PC-3 (cell line): Measurements from ENCODE around the gene DOCK10. TPM values are rescaled to one million over a fixed set of nuclear protein-coding genes. Genes with fewer than 3 reads are reported as not detected.
A peak's percentile ranks its signal among the peaks of the same experiment; 100 is the strongest.

ENCODE experiments used
- ATAC-seq: fragments of 200-7000 bp; cut with Tn5 transposase; 2 replicates; pipeline ENCODE4 v1.9.1; 2020; ENCODE audit warnings: mild to moderate bottlenecking, moderate library complexity
- BruUV-seq: library from RNA; stranded (reverse); fragments of 400-500 nt; replicated peaks from 2 replicates; lab custom pipeline; 2021; lab: Mats Ljungman, UMichigan
- CTCF ChIA-PET: fragments of 300-600 bp; sonication (Branson Sonifier 250); formaldehyde crosslinking; loops from one replicate; lab custom pipeline; 2022; ENCODE audit warnings: antibody characterized with exemption; lab: Charles Lee
- POLR2A ChIA-PET: fragments of 300-600 bp; sonication (Branson Sonifier 250); formaldehyde crosslinking; loops from one replicate; lab custom pipeline; 2022; ENCODE audit warnings: antibody characterized with exemption; ENCODE audit not compliant: unreplicated experiment; lab: Charles Lee
- DNase-seq: peaks from one replicate; pipeline ENCODE4 v3.0.0-alpha.2; 2015
- H2AFZ ChIP-seq: fragments of 300-600 bp; sonication (generic); 2 replicates; pipeline ENCODE4 v1.6.0; 2016; ENCODE audit warnings: antibody characterized with exemption, low read length
- H3F3A ChIP-seq: fragments of 300-600 bp; sonication (generic); one replicate; pipeline ENCODE4 v1.6.0; 2017; ENCODE audit warnings: antibody characterized with exemption, low read length, control low read depth, mild to moderate bottlenecking; ENCODE audit not compliant: unreplicated experiment
- H3K27ac ChIP-seq: fragments of 300-600 bp; sonication (generic); 2 replicates; pipeline ENCODE4 v1.5.1; 2016; ENCODE audit warnings: mild to moderate bottlenecking, low read length
- H3K27me3 ChIP-seq: fragments of 300-600 bp; sonication (generic); 2 replicates; pipeline ENCODE4 v1.6.1; 2016; ENCODE audit warnings: low read length, mixed read lengths
- H3K36me3 ChIP-seq: fragments of 300-600 bp; sonication (generic); 2 replicates; pipeline ENCODE4 v1.6.1; 2016; ENCODE audit warnings: low read depth, mixed run types, low read length, mixed read lengths
- H3K4me1 ChIP-seq: fragments of 300-600 bp; sonication (generic); 2 replicates; pipeline ENCODE4 v1.5.1; 2016; ENCODE audit warnings: low read length; ENCODE audit not compliant: insufficient read depth
- H3K4me2 ChIP-seq: fragments of 300-600 bp; sonication (generic); 2 replicates; pipeline ENCODE4 v1.6.0; 2016; ENCODE audit warnings: low read length
- H3K4me3 ChIP-seq: fragments of 300-600 bp; sonication (generic); 2 replicates; pipeline ENCODE4 v1.5.1; 2016; ENCODE audit warnings: mild to moderate bottlenecking, low read length, mixed read lengths
- H3K79me2 ChIP-seq: fragments of 300-600 bp; sonication (generic); 2 replicates; pipeline ENCODE4 v1.6.1; 2017; ENCODE audit warnings: low read length, mixed read lengths
- H3K9ac ChIP-seq: fragments of 300-600 bp; sonication (generic); 2 replicates; pipeline ENCODE4 v1.6.0; 2016; ENCODE audit warnings: mild to moderate bottlenecking, low read length
- H3K9me2 ChIP-seq: fragments of 300-600 bp; sonication (generic); replicated peaks from 2 replicates; pipeline ENCODE4 v1.6.1; 2016; ENCODE audit warnings: mixed run types, low read length, mixed read lengths
- H3K9me3 ChIP-seq: fragments of 300-600 bp; sonication (generic); 2 replicates; pipeline ENCODE4 v1.6.1; 2016; ENCODE audit warnings: low read length, mixed read lengths
- H4K20me1 ChIP-seq: fragments of 300-600 bp; sonication (generic); 2 replicates; pipeline ENCODE4 v1.6.1; 2016; ENCODE audit warnings: low read length, mixed read lengths
- CTCF ChIP-seq: fragments of 300-600 bp; sonication (generic); conservative IDR thresholded peaks from 2 replicates; pipeline ENCODE4 v1.5.1; 2017; ENCODE audit warnings: antibody characterized with exemption, low read depth, mild to moderate bottlenecking, low read length
- EZH2 ChIP-seq: fragments of 300-600 bp; sonication (generic); IDR thresholded peaks from one replicate; pipeline ENCODE4 v1.6.1; 2017; ENCODE audit warnings: antibody characterized with exemption, mild to moderate bottlenecking, low read length; ENCODE audit not compliant: unreplicated experiment
- EZH2phosphoT487 ChIP-seq: fragments of 300-600 bp; sonication (generic); IDR thresholded peaks from 2 replicates; pipeline ENCODE4 v1.6.1; 2018; ENCODE audit warnings: mild to moderate bottlenecking, antibody characterized with exemption, low read length, borderline replicate concordance
- intact Hi-C: fragments of 100-400 bp; cut with micrococcal nuclease; formaldehyde crosslinking; loops from 2 replicates; pipeline ENCODE4 v1.9.0; 2023
- total RNA-seq: library from RNA; depleted of rRNA; stranded (reverse); fragments of >200 nt; gene quantifications from 2 replicates; pipeline ENCODE4 v1.2.3, GENCODE V29; 2014

Gene DOCK10
- total RNA-seq, 1 experiment from 2014 or later, result 23.1 TPM

GRCh38 chr2:224932522-224932921, 109.7 kb downstream of the DOCK10 start:
- Histone ChIP-seq H3K4me1 (peaks cover 21% of the 10 kb centered on the region), H3K4me2 (no peak overlapping the region), H3K79me2 (no peaks in the 10 kb centered on the region), H4K20me1 (no peaks in the 10 kb centered on the region), H3K36me3 (no peaks in the 10 kb centered on the region), H3K27ac (no peak overlapping the region), H3K9ac (no peak overlapping the region), H3K4me3 (no peak overlapping the region), H3K9me3 (no peaks in the 10 kb centered on the region), H2AFZ (no peak overlapping the region), H3K9me2 (no peaks in the 10 kb centered on the region), H3F3A (no peaks in the 10 kb centered on the region), H3K27me3 (no peaks in the 10 kb centered on the region)
- DNase-seq (no peak), ATAC-seq (no peak)
- CTCF ChIA-PET, result no interaction called here
- BruUV-seq, result no TSS peak
- POLR2A ChIA-PET, result interaction anchor here (0.6 kb wide), 1 partner anchor 31 kb away, joined by 4 read pairs; no protein-coding TSS in a partner anchor
- TF ChIP-seq EZH2 (no peak), CTCF (no peak), EZH2phosphoT487 (no peak)
- intact Hi-C loops, result loop anchor here (10.0 kb wide), 1 partner anchor 732 kb away; no protein-coding TSS in a partner anchor

GRCh38 chr2:224931956-224932355, 110.3 kb downstream of the DOCK10 start:
- no peaks in the 10 kb centered on the region for H3K27me3 ChIP-seq
- no peak overlapping the region for H3K4me3 ChIP-seq
- no peak for DNase-seq
- H3K36me3 ChIP-seq, result no peaks in the 10 kb centered on the region
- H3K27ac ChIP-seq, result no peak overlapping the region
- POLR2A ChIA-PET, result interaction anchor here (0.6 kb wide), 1 partner anchor 31 kb away, joined by 4 read pairs; no protein-coding TSS in a partner anchor
- no peaks in the 10 kb centered on the region for H3K79me2 ChIP-seq
- TF ChIP-seq CTCF (no peak), EZH2phosphoT487 (no peak), EZH2 (no peak)
- no TSS peak for BruUV-seq
- no peaks in the 10 kb centered on the region for H3F3A ChIP-seq
- no peak for ATAC-seq
- intact Hi-C loops, result loop anchor here (10.0 kb wide), 1 partner anchor 733 kb away; no protein-coding TSS in a partner anchor
- H4K20me1 ChIP-seq, result no peaks in the 10 kb centered on the region
- H2AFZ ChIP-seq, result no peak overlapping the region
- H3K9me3 ChIP-seq, result no peaks in the 10 kb centered on the region
- H3K4me2 ChIP-seq, result no peak overlapping the region
- no peak overlapping the region for H3K9ac ChIP-seq
- peaks cover 27% of the 10 kb centered on the region for H3K4me1 ChIP-seq
- no peaks in the 10 kb centered on the region for H3K9me2 ChIP-seq
- CTCF ChIA-PET, result no interaction called here

GRCh38 chr2:224930990-224931389, 111.3 kb downstream of the DOCK10 start:
- peaks cover 37% of the 10 kb centered on the region for H3K4me1 ChIP-seq
- no peaks in the 10 kb centered on the region for H3K9me3 ChIP-seq
- no peak for DNase-seq
- H3K4me2 ChIP-seq, result no peak overlapping the region
- POLR2A ChIA-PET, result no interaction called here
- H3K36me3 ChIP-seq, result no peaks in the 10 kb centered on the region
- no TSS peak for BruUV-seq
- no peak overlapping the region for H3K9ac ChIP-seq
- TF ChIP-seq EZH2, result no peak
- TF ChIP-seq EZH2phosphoT487, result no peak
- peak; percentile 41; the same call in 1 of the 2 replicates for TF ChIP-seq CTCF
- no peaks in the 10 kb centered on the region for H4K20me1 ChIP-seq
- no peaks in the 10 kb centered on the region for H3K9me2 ChIP-seq
- H3F3A ChIP-seq, result no peaks in the 10 kb centered on the region
- H3K27me3 ChIP-seq, result no peaks in the 10 kb centered on the region
- H3K79me2 ChIP-seq, result no peaks in the 10 kb centered on the region
- no peak overlapping the region for H2AFZ ChIP-seq
- no peak overlapping the region for H3K4me3 ChIP-seq
- intact Hi-C loops, result loop anchor here (10.0 kb wide), 1 partner anchor 734 kb away; no protein-coding TSS in a partner anchor
- no peak overlapping the region for H3K27ac ChIP-seq
- no peak for ATAC-seq
- CTCF ChIA-PET, result no interaction called here
